IMR-90 (cell line): ENCODE results near the gene RASGRP4. TPM values are rescaled to one million over a fixed set of nuclear protein-coding genes. Genes with fewer than 3 reads are reported as not detected.
A peak's percentile ranks its signal among the peaks of the same experiment; 100 is the strongest.

ENCODE experiments used
- ATAC-seq: fragments of 200-7000 bp; cut with Tn5 transposase; 2 replicates; pipeline ENCODE4 v1.9.1; 2020; ENCODE audit warnings: low read depth, mild to moderate bottlenecking, moderate library complexity
- BruUV-seq: library from RNA; stranded (reverse); fragments of 400-500 nt; replicated peaks from 2 replicates; lab custom pipeline; 2021; lab: Mats Ljungman, UMichigan
- CTCF ChIA-PET: fragments of 300-600 bp; formaldehyde crosslinking; extraction: SDS; loops from one replicate; lab custom pipeline; 2021; ENCODE audit warnings: antibody characterized with exemption; lab: Yijun Ruan, JAX
- POLR2A ChIA-PET: fragments of 300-600 bp; sonication (Branson Sonifier 250); formaldehyde crosslinking; loops from one replicate; lab custom pipeline; 2022; ENCODE audit warnings: antibody characterized with exemption; ENCODE audit not compliant: unreplicated experiment; lab: Charles Lee
- DNase-seq: peaks from one replicate; pipeline ENCODE4 v3.0.0; 2013
- H2AFZ ChIP-seq: replicated peaks from 2 replicates; pipeline ENCODE3; 2013; ENCODE audit warnings: low read length, mild to moderate bottlenecking; ENCODE audit not compliant: poor library complexity
- H2AK5ac ChIP-seq: 2 replicates; pipeline ENCODE4 v1.6.1; 2013; ENCODE audit warnings: low read depth, low read length, inconsistent platforms
- H2AK9ac ChIP-seq: replicated peaks from 2 replicates; pipeline ENCODE3; 2013; ENCODE audit warnings: mild to moderate bottlenecking, low read depth, low read length, moderate library complexity; ENCODE audit not compliant: poor library complexity
- H2BK120ac ChIP-seq: 2 replicates; pipeline ENCODE4 v1.6.1; 2013; ENCODE audit warnings: low read depth, low read length, inconsistent platforms
- H2BK15ac ChIP-seq: 3 replicates; pipeline ENCODE4 v1.6.1; 2013; ENCODE audit warnings: low read depth, low read length, inconsistent platforms
- H2BK20ac ChIP-seq: 2 replicates; pipeline ENCODE4 v1.6.1; 2013; ENCODE audit warnings: low read depth, mild to moderate bottlenecking, inconsistent platforms, low read length, moderate library complexity
- H2BK5ac ChIP-seq: 2 replicates; pipeline ENCODE4 v1.6.1; 2013; ENCODE audit warnings: mild to moderate bottlenecking, low read depth, low read length, inconsistent platforms; ENCODE audit not compliant: poor library complexity, severe bottlenecking
- H3K14ac ChIP-seq: replicated peaks from 2 replicates; pipeline ENCODE4 v1.6.1; 2013; ENCODE audit warnings: low read depth, low read length, inconsistent platforms
- H3K18ac ChIP-seq: 2 replicates; pipeline ENCODE4 v1.6.1; 2013; ENCODE audit warnings: low read depth, low read length, control low read depth
- H3K23ac ChIP-seq: 2 replicates; pipeline ENCODE4 v1.6.1; 2013; ENCODE audit warnings: low read depth, low read length, inconsistent platforms
- H3K27ac ChIP-seq: 2 replicates; pipeline ENCODE4 v1.5.1; 2013; ENCODE audit warnings: mild to moderate bottlenecking, control low read depth, low read length; ENCODE audit not compliant: insufficient read depth
- H3K27me3 ChIP-seq: 2 replicates; pipeline ENCODE4 v1.6.1; 2013; ENCODE audit warnings: low read length; ENCODE audit not compliant: control insufficient read depth, insufficient read depth
- H3K36me3 ChIP-seq: 2 replicates; pipeline ENCODE4 v1.6.1; 2013; ENCODE audit warnings: low read length, mixed read lengths; ENCODE audit not compliant: control insufficient read depth, insufficient read depth
- H3K4ac ChIP-seq: 2 replicates; pipeline ENCODE4 v1.6.1; 2013; ENCODE audit warnings: low read depth, low read length, inconsistent platforms
- H3K4me1 ChIP-seq: 2 replicates; pipeline ENCODE4 v1.6.1; 2013; ENCODE audit warnings: low read length, mixed read lengths; ENCODE audit not compliant: control insufficient read depth, insufficient read depth
- H3K4me2 ChIP-seq: 2 replicates; pipeline ENCODE4 v1.6.1; 2013; ENCODE audit warnings: low read depth, mild to moderate bottlenecking, control low read depth, low read length, moderate library complexity
- H3K4me3 ChIP-seq: 2 replicates; pipeline ENCODE4 v1.5.1; 2013; ENCODE audit warnings: low read depth, mild to moderate bottlenecking, control low read depth, low read length, moderate library complexity; ENCODE audit not compliant: insufficient read depth
- H3K56ac ChIP-seq: 2 replicates; pipeline ENCODE4 v1.6.1; 2013; ENCODE audit warnings: low read length, inconsistent platforms; ENCODE audit not compliant: insufficient read depth; ENCODE audit errors: extremely low read depth
- H3K79me1 ChIP-seq, 2 experiments: 2 replicates each; pipeline ENCODE4 v1.6.1; 2013; ENCODE audit warnings: low read length in 2 of 2, inconsistent platforms in 1 of 2, low read depth in 1 of 2
- H3K9ac ChIP-seq: 2 replicates; pipeline ENCODE4 v1.6.1; 2013; ENCODE audit warnings: low read depth, low read length, control low read depth
- H3K9me1 ChIP-seq: 2 replicates; pipeline ENCODE4 v1.6.1; 2013; ENCODE audit warnings: low read length, inconsistent platforms; ENCODE audit not compliant: insufficient read depth
- H3K9me3 ChIP-seq: 2 replicates; pipeline ENCODE4 v1.6.1; 2013; ENCODE audit warnings: low read length; ENCODE audit not compliant: control insufficient read depth, insufficient read depth
- H4K20me1 ChIP-seq: 2 replicates; pipeline ENCODE4 v1.6.1; 2013; ENCODE audit warnings: low read length, inconsistent platforms; ENCODE audit not compliant: insufficient read depth
- H4K5ac ChIP-seq: 2 replicates; pipeline ENCODE4 v1.6.1; 2013; ENCODE audit warnings: mild to moderate bottlenecking, low read depth, low read length, control low read depth
- H4K8ac ChIP-seq, 2 experiments: 2 replicates each; pipeline ENCODE4 v1.6.1; 2013; ENCODE audit warnings: low read depth in 2 of 2, low read length in 2 of 2, control low read depth in 1 of 2, inconsistent platforms in 1 of 2
- H4K91ac ChIP-seq: 2 replicates; pipeline ENCODE4 v1.6.1; 2013; ENCODE audit warnings: low read depth, low read length, inconsistent platforms; ENCODE audit not compliant: insufficient read depth
- CEBPB ChIP-seq: IDR thresholded peaks from 2 replicates; pipeline ENCODE4 v1.6.1; 2012; ENCODE audit warnings: low read depth, low read length, improper control_type of control experiment
- CHD1 ChIP-seq: IDR thresholded peaks from 2 replicates; pipeline ENCODE4 v1.6.1; 2012; ENCODE audit warnings: low read depth, low read length, improper control_type of control experiment
- FOS ChIP-seq: fragments of 150-350 bp; IDR thresholded peaks from 2 replicates; pipeline ENCODE4 v1.6.1; 2016; ENCODE audit warnings: low read depth, low read length
- MXI1 ChIP-seq: IDR thresholded peaks from 2 replicates; pipeline ENCODE4 v1.6.1; 2012; ENCODE audit warnings: low read depth, mild to moderate bottlenecking, low read length, moderate library complexity, borderline replicate concordance
- NFE2L2 ChIP-seq: fragments of 150-350 bp; IDR thresholded peaks from 2 replicates; pipeline ENCODE4 v1.6.1; 2016; ENCODE audit warnings: low read depth, mild to moderate bottlenecking, low read length
- POLR2A ChIP-seq: IDR thresholded peaks from 2 replicates; pipeline ENCODE4 v1.6.1; 2012; ENCODE audit warnings: mild to moderate bottlenecking, low read depth, low read length
- RAD21 ChIP-seq: IDR thresholded peaks from 2 replicates; pipeline ENCODE4 v1.6.1; 2012; ENCODE audit warnings: low read length, improper control_type of control experiment
- RCOR1 ChIP-seq: IDR thresholded peaks from 2 replicates; pipeline ENCODE4 v1.6.1; 2012; ENCODE audit warnings: mild to moderate bottlenecking, low read length, improper control_type of control experiment; ENCODE audit not compliant: insufficient replicate concordance
- SMC3 ChIP-seq: fragments of 150-350 bp; IDR thresholded peaks from 2 replicates; pipeline ENCODE4 v1.6.1; 2016; ENCODE audit warnings: low read depth, mild to moderate bottlenecking, antibody characterized with exemption, low read length, moderate library complexity
- WGBS, 2 experiments: methylation state at CpG; one replicate each; pipeline versions ENCODE4 v1.1.5 to v1.1.7; 2013; ENCODE audit warnings: missing lambda C conversion rate in 2 of 2; ENCODE audit not compliant: insufficient read length in 1 of 2; ENCODE audit errors: extremely low coverage in 2 of 2; 5-methylcytosine and 5-hydroxymethylcytosine counted together
- dilution Hi-C: fragments of 300-500 bp; cut with HindIII; formaldehyde crosslinking; loops from one replicate; pipeline ENCODE4 v1.14.3; 2018; ENCODE audit warnings: low sequenced_read_pairs; ENCODE audit not compliant: unreplicated experiment
- in situ Hi-C: fragments of 300-500 bp; cut with MboI; formaldehyde crosslinking; loops from 3 replicates; pipeline ENCODE4 v1.14.3; 2019; ENCODE audit warnings: low sequenced_read_pairs, inconsistent platforms, mixed read lengths
- intact Hi-C: fragments of 100-400 bp; cut with micrococcal nuclease; formaldehyde crosslinking; loops from 2 replicates; pipeline ENCODE4 v1.10.0; 2022
- polyA plus RNA-seq, 3 experiments: library from polyadenylated mRNA; depleted of rRNA; stranded (reverse); fragments of >200 nt; gene quantifications; 2 replicates each; pipeline ENCODE4 v1.2.3, GENCODE V29; 2012; ENCODE audit warnings: low replicate concordance in 1 of 3
- total RNA-seq: library from RNA; depleted of rRNA; stranded (reverse); fragments of >200 nt; gene quantifications from 2 replicates; pipeline ENCODE4 v1.2.3, GENCODE V29; 2012
- TF ChIP-seq, protein P1 (sequence below): fragments of 150-350 bp; IDR thresholded peaks from 2 replicates; pipeline ENCODE4 v1.6.1; 2017; ENCODE audit warnings: mild to moderate bottlenecking, antibody characterized with exemption, low read length, low read depth
- TF ChIP-seq, protein P2 (sequence below): fragments of 150-350 bp; IDR thresholded peaks from 2 replicates; pipeline ENCODE4 v1.6.1; 2016; ENCODE audit warnings: low read depth, mild to moderate bottlenecking, low read length, moderate library complexity, borderline replicate concordance

RASGRP4 gene
- total and polyA plus RNA-seq, 2 of the 4 experiments (the other 2 are of a cell fraction), result not detected

DNA sequence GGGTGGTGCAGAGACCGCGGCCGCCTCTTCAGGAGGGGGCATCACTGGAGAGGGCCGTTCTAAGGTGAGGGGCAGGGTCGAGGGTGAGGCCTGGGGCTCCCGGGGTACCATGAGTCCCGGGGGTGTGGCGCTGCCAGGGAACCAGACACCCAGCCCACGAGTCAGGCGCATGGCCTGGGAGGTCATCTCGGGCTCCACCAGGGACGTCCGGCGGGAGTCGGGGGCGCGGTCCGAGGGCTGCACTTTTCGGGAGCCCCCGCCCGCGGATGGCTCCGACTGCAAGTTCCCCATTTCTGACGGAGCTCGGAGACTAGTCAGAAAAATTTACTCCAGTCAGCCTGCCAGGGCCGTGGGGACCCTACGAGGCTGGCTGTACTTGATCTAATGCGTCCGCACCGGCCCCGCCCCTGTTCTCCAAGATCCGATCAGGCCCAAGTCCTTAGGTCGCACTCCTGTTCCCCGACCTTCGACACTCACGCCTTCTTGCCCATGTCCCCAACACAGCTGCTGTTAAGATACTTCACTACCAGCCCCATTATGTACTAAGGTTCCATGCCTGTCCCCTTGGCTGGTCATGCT lies 39.0 kb downstream of the RASGRP4 start:
- BruUV-seq, result no TSS peak
- POLR2A ChIA-PET, result interaction anchor here (1.2 to 2.4 kb wide), 2 partner anchors 11 to 13 kb away, joined by 3 to 12 read pairs; partner anchors contain the start of gene PSMD8
- dilution Hi-C loops, result no loop called here

More for the DNA sequence above, 39.0 kb downstream of the RASGRP4 start:
- peak overlapping the region in 1 of 2 experiments; percentile 41; a peak in 1 of 4 replicates for H4K8ac ChIP-seq
- no peak overlapping the region for H3K18ac ChIP-seq
- H2BK5ac ChIP-seq, result no peak overlapping the region
- no peak overlapping the region; the same call in 1 of the 2 replicates for H3K4ac ChIP-seq
- peak overlapping the region; percentile 91 for H2AK5ac ChIP-seq
- H3K9me1 ChIP-seq, result peaks cover 7% of the 10 kb centered on the region
- WGBS, 2 experiments, result 33% methylated on average over 31 of the region's 36 CpGs; no CpG with 5 or more reads in 1 of the 2 experiments
- no peak overlapping the region for H4K91ac ChIP-seq
- no peak overlapping the region for H3K9ac ChIP-seq
- peaks cover 8% of the 10 kb centered on the region for H4K20me1 ChIP-seq
- peak overlapping the region; percentile 67 for H3K4me3 ChIP-seq
- H3K79me1 ChIP-seq, result peaks cover 7 to 54% of the 10 kb centered on the region in 2 experiments; a peak in 3 of 4 replicates
- DNase-seq (no peak), ATAC-seq (no peak)
- H3K27ac ChIP-seq, result peak overlapping the region; percentile 68
- H3K4me2 ChIP-seq, result peak overlapping the region; percentile 65
- CTCF ChIA-PET, result interaction anchor here (0.7 to 1.5 kb wide), 3 partner anchors 11 to 16 kb away, joined by 3 to 6 read pairs (median 4); partner anchors contain the start of genes FAM98C and PSMD8
- H3K27me3 ChIP-seq, result no peaks in the 10 kb centered on the region
- intact Hi-C loops (loop anchor here (5.0 kb wide), 1 partner anchor 155 kb away; no protein-coding TSS in a partner anchor), in situ Hi-C loops (no loop called here)
- H2BK20ac ChIP-seq, result no peak overlapping the region
- H3K36me3 ChIP-seq, result peaks cover 27% of the 10 kb centered on the region
- H3K56ac ChIP-seq, result no peak overlapping the region
- H3K4me1 ChIP-seq, result peaks cover 2% of the 10 kb centered on the region
- no peaks in the 10 kb centered on the region for H3K9me3 ChIP-seq
- H2AK9ac ChIP-seq, result peak overlapping the region; percentile 86
- no peak overlapping the region; the same call in 2 of the 3 replicates for H2BK15ac ChIP-seq
- H3K23ac ChIP-seq, result 0 out of 2 replicates have a peak overlapping the region, but pooled peaks have one; percentile 8
- TF ChIP-seq FOS (no peak), RAD21 (no peak), NFE2L2 (no peak), MXI1 (no peak), CEBPB (no peak), RCOR1 (no peak), POLR2A (no peak), SMC3 (no peak), CHD1 (no peak)
- TF ChIP-seq, protein P1, sequence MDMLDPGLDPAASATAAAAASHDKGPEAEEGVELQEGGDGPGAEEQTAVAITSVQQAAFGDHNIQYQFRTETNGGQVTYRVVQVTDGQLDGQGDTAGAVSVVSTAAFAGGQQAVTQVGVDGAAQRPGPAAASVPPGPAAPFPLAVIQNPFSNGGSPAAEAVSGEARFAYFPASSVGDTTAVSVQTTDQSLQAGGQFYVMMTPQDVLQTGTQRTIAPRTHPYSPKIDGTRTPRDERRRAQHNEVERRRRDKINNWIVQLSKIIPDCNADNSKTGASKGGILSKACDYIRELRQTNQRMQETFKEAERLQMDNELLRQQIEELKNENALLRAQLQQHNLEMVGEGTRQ, result no peak
- TF ChIP-seq, protein P2, sequence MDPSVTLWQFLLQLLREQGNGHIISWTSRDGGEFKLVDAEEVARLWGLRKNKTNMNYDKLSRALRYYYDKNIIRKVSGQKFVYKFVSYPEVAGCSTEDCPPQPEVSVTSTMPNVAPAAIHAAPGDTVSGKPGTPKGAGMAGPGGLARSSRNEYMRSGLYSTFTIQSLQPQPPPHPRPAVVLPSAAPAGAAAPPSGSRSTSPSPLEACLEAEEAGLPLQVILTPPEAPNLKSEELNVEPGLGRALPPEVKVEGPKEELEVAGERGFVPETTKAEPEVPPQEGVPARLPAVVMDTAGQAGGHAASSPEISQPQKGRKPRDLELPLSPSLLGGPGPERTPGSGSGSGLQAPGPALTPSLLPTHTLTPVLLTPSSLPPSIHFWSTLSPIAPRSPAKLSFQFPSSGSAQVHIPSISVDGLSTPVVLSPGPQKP, result no peak
- no peak overlapping the region for H4K5ac ChIP-seq
- no peak overlapping the region for H2BK120ac ChIP-seq
- H2AFZ ChIP-seq, result peak overlapping the region; percentile 90
- H3K14ac ChIP-seq, result no peak overlapping the region; the same call in 1 of the 2 replicates
